Stomach (tissue), 4 donors: Measurements from ENCODE around the gene FADS6.

Experiments
- CTCF ChIP-seq, 7 experiments: fragments of 450-650 bp in 4 of 7; fragments of 200-600 bp in 3 of 7; sonication (generic) in 3 of 7; IDR thresholded peaks; one replicate each; pipeline ENCODE4 v1.5.1; 2016 to 2019; ENCODE audit warnings: antibody characterized with exemption in 7 of 7, control low read depth in 2 of 7, mild to moderate bottlenecking in 1 of 7
- POLR2A ChIP-seq, 4 donors: fragments of 450-650 bp; IDR thresholded peaks; one replicate each; pipeline ENCODE4 v1.6.1; 2016; ENCODE audit warnings: antibody characterized with exemption in 4 of 4, control low read depth in 2 of 4, mild to moderate bottlenecking in 1 of 4, moderate library complexity in 1 of 4

DNA sequence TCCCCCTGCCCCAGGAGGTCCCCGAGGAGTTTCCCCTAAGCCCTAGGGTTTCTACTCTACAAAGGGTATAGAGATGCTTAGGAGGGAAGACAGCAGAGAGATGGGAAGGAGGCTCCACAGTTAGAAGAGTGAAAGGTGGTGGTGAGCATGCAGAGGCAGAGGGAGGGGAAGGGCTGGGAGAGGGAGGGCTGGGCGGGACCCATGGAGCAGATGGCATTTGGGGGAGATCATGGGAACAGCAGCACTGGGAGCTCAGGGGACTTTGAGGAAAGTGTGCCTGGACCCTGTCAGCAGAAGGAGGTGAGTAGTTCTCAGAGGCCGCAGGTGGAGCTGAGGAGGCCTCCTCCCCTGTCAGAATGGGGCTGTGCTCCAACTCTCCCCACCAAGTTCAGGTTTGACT, 41.6 kb upstream of the FADS6 start:
- TF ChIP-seq CTCF (IDR thresholded peaks at IDR 0.05) = no peak
- TF ChIP-seq POLR2A (IDR thresholded peaks at IDR 0.05) = no peak
